Kidney epithelial cell (primary cell): ENCODE data around the gene IPO13. TPM values are rescaled to one million over a fixed set of nuclear protein-coding genes. Genes with fewer than 3 reads are reported as not detected.
A peak's percentile ranks its signal among the peaks of the same experiment; 100 is the strongest.

Experiments
- DNase-seq: peaks from one replicate; pipeline ENCODE4 v3.0.0-alpha.2; 2010; ENCODE audit warnings: low read depth
- H3K27me3 ChIP-seq: 2 replicates; pipeline ENCODE4 v1.6.0; 2011; ENCODE audit warnings: low read length; ENCODE audit not compliant: control insufficient read depth, insufficient read depth
- H3K36me3 ChIP-seq: 2 replicates; pipeline ENCODE4 v1.5.1; 2011; ENCODE audit warnings: low read length; ENCODE audit not compliant: control insufficient read depth, insufficient read depth
- H3K4me3 ChIP-seq: 2 replicates; pipeline ENCODE4 v1.5.1; 2011; ENCODE audit warnings: low read depth, mild to moderate bottlenecking, control low read depth, low read length
- total RNA-seq: library from RNA; depleted of rRNA; stranded (reverse); fragments of >200 nt; gene quantifications from 2 replicates; pipeline ENCODE4 v1.2.3, GENCODE V29; 2015
- TF ChIP-seq, protein P1 (sequence below): IDR thresholded peaks from 2 replicates; pipeline ENCODE4 v1.5.1; 2011; ENCODE audit warnings: mild to moderate bottlenecking, moderate library complexity, low read length, control low read depth, inconsistent platforms; ENCODE audit not compliant: insufficient read depth, poor library complexity, severe bottlenecking

IPO13 gene
- total RNA-seq, 1 donor from 2014 or later: 32.8 TPM

DNA sequence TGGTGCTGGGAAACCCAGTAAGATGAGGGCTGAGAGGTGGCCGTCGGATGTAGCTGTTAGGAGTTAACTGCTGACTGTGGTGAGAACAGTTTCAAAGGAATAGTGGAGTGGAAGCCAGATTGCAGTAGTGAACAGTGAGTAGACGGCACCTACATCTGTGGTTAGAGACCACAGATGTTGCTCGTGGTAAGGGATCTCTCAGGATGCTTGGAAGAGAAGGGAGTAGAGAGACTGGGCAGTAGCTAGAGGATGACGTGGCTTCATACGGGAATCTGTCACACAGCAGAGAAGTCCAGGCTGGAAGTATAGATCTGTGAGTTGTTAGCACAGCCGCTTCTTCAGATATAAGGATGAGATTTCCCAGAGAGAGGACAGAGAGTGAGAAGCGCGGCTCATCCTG, 20.9 kb upstream of the IPO13 start:
- Histone ChIP-seq H3K4me3 (no peak overlapping the region), H3K27me3 (no peaks in the 10 kb centered on the region), H3K36me3 (peaks cover 3% of the 10 kb centered on the region)
- DNase-seq: no peak
- TF ChIP-seq, protein P1, sequence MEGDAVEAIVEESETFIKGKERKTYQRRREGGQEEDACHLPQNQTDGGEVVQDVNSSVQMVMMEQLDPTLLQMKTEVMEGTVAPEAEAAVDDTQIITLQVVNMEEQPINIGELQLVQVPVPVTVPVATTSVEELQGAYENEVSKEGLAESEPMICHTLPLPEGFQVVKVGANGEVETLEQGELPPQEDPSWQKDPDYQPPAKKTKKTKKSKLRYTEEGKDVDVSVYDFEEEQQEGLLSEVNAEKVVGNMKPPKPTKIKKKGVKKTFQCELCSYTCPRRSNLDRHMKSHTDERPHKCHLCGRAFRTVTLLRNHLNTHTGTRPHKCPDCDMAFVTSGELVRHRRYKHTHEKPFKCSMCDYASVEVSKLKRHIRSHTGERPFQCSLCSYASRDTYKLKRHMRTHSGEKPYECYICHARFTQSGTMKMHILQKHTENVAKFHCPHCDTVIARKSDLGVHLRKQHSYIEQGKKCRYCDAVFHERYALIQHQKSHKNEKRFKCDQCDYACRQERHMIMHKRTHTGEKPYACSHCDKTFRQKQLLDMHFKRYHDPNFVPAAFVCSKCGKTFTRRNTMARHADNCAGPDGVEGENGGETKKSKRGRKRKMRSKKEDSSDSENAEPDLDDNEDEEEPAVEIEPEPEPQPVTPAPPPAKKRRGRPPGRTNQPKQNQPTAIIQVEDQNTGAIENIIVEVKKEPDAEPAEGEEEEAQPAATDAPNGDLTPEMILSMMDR: no peak

DNA sequence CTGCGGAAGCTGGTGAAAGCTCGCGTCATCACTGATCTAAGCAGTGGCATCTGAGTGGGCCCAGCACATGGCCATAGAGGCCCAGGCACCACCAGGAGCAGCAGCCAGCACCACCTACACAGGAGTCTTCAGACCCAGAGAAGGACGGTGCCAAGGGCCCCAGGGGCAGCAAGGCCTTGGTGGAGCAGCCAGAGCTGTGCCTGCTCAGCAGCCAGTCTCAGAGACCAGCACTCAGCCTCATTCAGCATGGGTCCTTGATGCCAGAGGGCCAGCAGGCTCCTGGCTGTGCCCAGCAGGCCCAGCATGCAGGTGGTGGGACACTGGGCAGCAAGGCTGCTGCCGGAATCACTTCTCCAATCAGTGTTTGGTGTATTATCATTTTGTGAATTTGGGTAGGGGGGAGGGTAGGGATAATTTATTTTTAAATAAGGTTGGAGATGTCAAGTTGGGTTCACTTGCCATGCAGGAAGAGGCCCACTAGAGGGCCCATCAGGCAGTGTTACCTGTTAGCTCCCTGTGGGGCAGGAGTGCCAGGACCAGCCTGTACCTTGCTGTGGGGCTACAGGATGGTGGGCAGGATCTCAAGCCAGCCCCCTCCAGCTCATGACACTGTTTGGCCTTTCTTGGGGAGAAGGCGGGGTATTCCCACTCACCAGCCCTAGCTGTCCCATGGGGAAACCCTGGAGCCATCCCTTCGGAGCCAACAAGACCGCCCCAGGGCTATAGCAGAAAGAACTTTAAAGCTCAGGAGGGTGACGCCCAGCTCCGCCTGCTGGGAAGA, 16.4 kb upstream of the IPO13 start:
- H3K4me3 ChIP-seq: no peak overlapping the region
- DNase-seq: no peak
- TF ChIP-seq, protein P1: peak; percentile 41
- H3K27me3 ChIP-seq: no peaks in the 10 kb centered on the region
- peaks cover 3% of the 10 kb centered on the region for H3K36me3 ChIP-seq

GRCh38 chr1:43930949-43931275, 15.8 kb upstream of the IPO13 start:
- TF ChIP-seq, protein P1: no peak
- Histone ChIP-seq H3K27me3 (no peaks in the 10 kb centered on the region), H3K36me3 (peaks cover 3% of the 10 kb centered on the region), H3K4me3 (no peak overlapping the region)
- DNase-seq: no peak

GRCh38 chr1:43931711-43932660, 14.8 kb upstream of the IPO13 start:
- no peak for DNase-seq
- Histone ChIP-seq H3K4me3 (no peak overlapping the region), H3K36me3 (peaks cover 3% of the 10 kb centered on the region), H3K27me3 (no peaks in the 10 kb centered on the region)
- TF ChIP-seq, protein P1: no peak

DNA sequence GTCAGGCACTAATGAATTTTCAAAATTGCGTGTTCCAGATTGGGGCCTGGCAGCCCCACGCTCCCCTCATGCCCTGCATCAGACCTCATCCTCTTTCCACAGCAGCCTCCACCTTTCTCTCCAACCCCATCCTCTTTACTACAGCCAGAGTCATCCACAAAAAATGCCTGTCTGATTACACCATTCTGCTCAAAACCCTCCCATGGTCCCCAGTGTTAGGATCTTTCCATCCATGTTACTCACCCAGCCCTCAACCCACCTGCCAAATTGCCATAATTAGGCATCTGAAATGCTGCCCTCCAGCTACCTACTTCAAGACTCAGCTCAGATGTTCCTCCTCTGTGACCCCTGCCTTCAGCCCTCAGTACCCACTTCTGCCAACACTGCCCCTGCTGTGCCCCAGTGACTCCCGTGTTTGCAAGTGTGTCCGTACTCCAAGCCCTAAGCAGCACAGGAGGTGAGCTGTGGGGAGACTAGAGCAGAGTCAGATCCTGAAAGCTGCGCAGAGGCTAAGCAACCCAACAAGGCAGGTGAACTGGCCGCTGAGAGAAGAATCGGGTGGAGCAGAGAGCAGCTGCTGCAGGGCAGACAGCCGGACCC, 13.9 kb upstream of the IPO13 start:
- H3K27me3 ChIP-seq: no peaks in the 10 kb centered on the region
- H3K4me3 ChIP-seq: peak overlapping the region; percentile 48
- TF ChIP-seq, protein P1: no peak
- DNase-seq: no peak
- peaks cover 3% of the 10 kb centered on the region for H3K36me3 ChIP-seq
